GM12878 (cell line): ENCODE data around the gene NBEA. TPM values are rescaled to one million over a fixed set of nuclear protein-coding genes. Genes with fewer than 3 reads are reported as not detected.

ENCODE experiments used
- ATAC-seq: fragments of 200-7000 bp; cut with Tn5 transposase; 3 replicates; pipeline ENCODE4 v1.9.1; 2020; ENCODE audit warnings: mild to moderate bottlenecking, moderate library complexity
- BruUV-seq: library from RNA; stranded (reverse); fragments of 400-500 nt; replicated peaks from 2 replicates; lab custom pipeline; 2021; lab: Mats Ljungman, UMichigan
- CTCF ChIA-PET: fragments of 300-600 bp; sonication (Branson Sonifier 250); formaldehyde crosslinking; extraction: SDS; loops from one replicate; lab custom pipeline; 2021; ENCODE audit warnings: inconsistent platforms; lab: Yijun Ruan, JAX
- POLR2A ChIA-PET: fragments of 350-600 bp; formaldehyde crosslinking; extraction: SDS; loops from one replicate; lab custom pipeline; 2021; ENCODE audit warnings: inconsistent platforms; lab: Charles Lee
- RAD21 ChIA-PET: fragments of 300-600 bp; sonication (Branson Sonifier 250); formaldehyde crosslinking; loops from one replicate; lab custom pipeline; 2023; ENCODE audit warnings: antibody characterized with exemption; ENCODE audit not compliant: unreplicated experiment; lab: Charles Lee
- SMC1A ChIA-PET: fragments of 300-600 bp; sonication (Branson Sonifier 250); formaldehyde crosslinking; loops from one replicate; lab custom pipeline; 2023; ENCODE audit not compliant: unreplicated experiment, uncharacterized antibody; lab: Charles Lee
- DNase-seq: peaks from one replicate; pipeline ENCODE4 v3.0.0-alpha.2; 2011; ENCODE audit warnings: low read depth, low spot score
- FAIRE-seq: peaks from 3 replicates; lab custom pipeline; 2011; peaks lifted over from hg19 to GRCh38; lab: Jason Lieb, UNC
- H2AFZ ChIP-seq: 2 replicates; pipeline ENCODE4 v1.6.0; 2011; ENCODE audit warnings: low read depth, low read length, control low read depth; ENCODE audit not compliant: control insufficient read depth
- H3K27ac ChIP-seq: 2 replicates; pipeline ENCODE4 v1.5.1; 2011; ENCODE audit warnings: control low read depth; ENCODE audit not compliant: control insufficient read depth, insufficient read depth
- H3K27me3 ChIP-seq, 2 experiments: replicated peaks in 1 of 2; 2 replicates each; pipeline versions ENCODE4 v1.6.0 to v1.6.1; 2011; ENCODE audit warnings: low read length in 1 of 2; ENCODE audit not compliant: control insufficient read depth in 2 of 2, insufficient read depth in 2 of 2
- H3K36me3 ChIP-seq, 2 experiments: 2 replicates each; pipeline ENCODE4 v1.5.1; 2011; ENCODE audit warnings: low read length in 1 of 2; ENCODE audit not compliant: control insufficient read depth in 2 of 2, insufficient read depth in 2 of 2
- H3K4me1 ChIP-seq: 2 replicates; pipeline ENCODE4 v1.6.1; 2011; ENCODE audit warnings: mild to moderate bottlenecking, low read length, moderate library complexity, mixed read lengths; ENCODE audit not compliant: control insufficient read depth, insufficient read depth
- H3K4me2 ChIP-seq: 2 replicates; pipeline ENCODE4 v1.6.0; 2011; ENCODE audit warnings: control low read depth; ENCODE audit not compliant: control insufficient read depth, insufficient read depth
- H3K4me3 ChIP-seq: fragments of 200-600 bp; sonication (generic); 2 replicates; pipeline ENCODE4 v1.5.1; 2016
- H3K79me2 ChIP-seq: 2 replicates; pipeline ENCODE4 v1.6.0; 2011; ENCODE audit warnings: low read length; ENCODE audit not compliant: control insufficient read depth, insufficient read depth
- H3K9ac ChIP-seq: 2 replicates; pipeline ENCODE4 v1.8.0; 2011; ENCODE audit warnings: low read length, control low read depth, mixed read lengths; ENCODE audit not compliant: control insufficient read depth, insufficient read depth
- H3K9me3 ChIP-seq: replicated peaks from 3 replicates; pipeline ENCODE4 v1.5.1; 2011; ENCODE audit warnings: mild to moderate bottlenecking, low read length; ENCODE audit not compliant: control insufficient read depth, insufficient read depth
- H4K20me1 ChIP-seq: 2 replicates; pipeline ENCODE4 v1.6.0; 2011; ENCODE audit not compliant: control insufficient read depth, insufficient read depth
- BRCA1 ChIP-seq: IDR thresholded peaks from 2 replicates; pipeline ENCODE4 v1.6.1; 2011; ENCODE audit warnings: low read depth, low read length, improper control_type of control experiment
- CHD2 ChIP-seq: IDR thresholded peaks from 2 replicates; pipeline ENCODE4 v1.6.1; 2011; ENCODE audit warnings: low read depth, low read length, improper control_type of control experiment, borderline replicate concordance
- KDM1A ChIP-seq: fragments of 200-600 bp; sonication (generic); IDR thresholded peaks from 2 replicates; pipeline ENCODE4 v1.6.1; 2016; ENCODE audit warnings: borderline replicate concordance
- MYB ChIP-seq: fragments of 150-350 bp; IDR thresholded peaks from 2 replicates; pipeline ENCODE4 v1.6.1; 2014; ENCODE audit warnings: mild to moderate bottlenecking, low read depth, low read length, borderline replicate concordance
- NFYA ChIP-seq: IDR thresholded peaks from 2 replicates; pipeline ENCODE4 v1.6.1; 2011; ENCODE audit warnings: low read depth, mild to moderate bottlenecking, low read length, improper control_type of control experiment, borderline replicate concordance
- PAX5 ChIP-seq: IDR thresholded peaks from 2 replicates; pipeline ENCODE4 v1.6.1; 2011; ENCODE audit warnings: low read depth, low read length, borderline replicate concordance
- SIN3A ChIP-seq: IDR thresholded peaks from 2 replicates; pipeline ENCODE4 v1.6.1; 2012; ENCODE audit warnings: low read depth, low read length, improper control_type of control experiment
- SMC3 ChIP-seq: IDR thresholded peaks from 2 replicates; pipeline ENCODE4 v1.6.1; 2011; ENCODE audit warnings: low read length, improper control_type of control experiment, borderline replicate concordance
- STAT1 ChIP-seq: fragments of 450-650 bp; conservative IDR thresholded peaks from 2 replicates; pipeline ENCODE4 v1.6.1; 2014; ENCODE audit warnings: antibody characterized with exemption, mild to moderate bottlenecking
- ZNF217 ChIP-seq: fragments of 450-650 bp; IDR thresholded peaks from 2 replicates; pipeline ENCODE4 v1.6.1; 2017; ENCODE audit warnings: antibody characterized with exemption, mild to moderate bottlenecking
- WGBS: methylation state at CpG from one replicate; pipeline ENCODE4 v1.1.6; 2016; ENCODE audit warnings: low lambda C conversion rate; ENCODE audit not compliant: insufficient replicate concordance, insufficient coverage; ENCODE audit errors: missing lambda C conversion rate; 5-methylcytosine and 5-hydroxymethylcytosine counted together
- in situ Hi-C: fragments of 300-500 bp; cut with MboI; formaldehyde crosslinking; loops from 9 replicates; pipeline ENCODE4 v1.14.3; 2018; ENCODE audit warnings: mixed read lengths
- intact Hi-C: fragments of 100-400 bp; cut with micrococcal nuclease; formaldehyde crosslinking; loops from one replicate; pipeline ENCODE4 v1.14.2; 2022; ENCODE audit not compliant: unreplicated experiment
- polyA plus RNA-seq, 11 experiments: library from polyadenylated mRNA; depleted of rRNA in 4 of 11; unstranded in 6 of 11; stranded (reverse) in 5 of 11; fragments of >200 nt; fragmentation: Nextera tagmentation in 4 of 11; fragmentation: Illumina TruSeq in 1 of 11; extraction: Ambion mirVana in 4 of 11; extraction: Trizol in 1 of 11; gene quantifications; 1 replicate in 1 of 11; 2 replicates in 10 of 11; pipeline versions ENCODE4 v1.2.1 to v1.2.3, GENCODE V29; 2011 to 2016; ENCODE audit warnings: inconsistent platforms in 2 of 11, missing spikeins in 2 of 11, low read depth in 1 of 11
- total RNA-seq, 4 experiments: library from RNA; depleted of rRNA in 3 of 4; stranded (reverse); fragments of >200 nt in 3 of 4; fragmentation: Illumina TruSeq in 1 of 4; extraction: Trizol in 1 of 4; gene quantifications; 2 replicates each; pipeline versions ENCODE4 v1.2.1 to v1.2.3, GENCODE V29; 2013 to 2021
- TF ChIP-seq, protein P1 (sequence below): fragments of 450-650 bp; formaldehyde crosslinking; IDR thresholded peaks from 2 replicates; pipeline ENCODE4 v1.4.0; 2020; ENCODE audit warnings: mild to moderate bottlenecking, moderate library complexity
- TF ChIP-seq, protein P2 (sequence below): fragments of 450-650 bp; IDR thresholded peaks from 2 replicates; pipeline ENCODE4 v1.6.1; 2017; ENCODE audit warnings: mild to moderate bottlenecking, low read depth, inconsistent platforms; ENCODE audit not compliant: poor library complexity, severe bottlenecking

NBEA gene
- total and polyA plus RNA-seq, 10 of the 15 experiments (the other 5 are each of a cell fraction or from before 2014, with no cell fraction given): 0.23 to 3.6 (median 0.55) TPM

DNA sequence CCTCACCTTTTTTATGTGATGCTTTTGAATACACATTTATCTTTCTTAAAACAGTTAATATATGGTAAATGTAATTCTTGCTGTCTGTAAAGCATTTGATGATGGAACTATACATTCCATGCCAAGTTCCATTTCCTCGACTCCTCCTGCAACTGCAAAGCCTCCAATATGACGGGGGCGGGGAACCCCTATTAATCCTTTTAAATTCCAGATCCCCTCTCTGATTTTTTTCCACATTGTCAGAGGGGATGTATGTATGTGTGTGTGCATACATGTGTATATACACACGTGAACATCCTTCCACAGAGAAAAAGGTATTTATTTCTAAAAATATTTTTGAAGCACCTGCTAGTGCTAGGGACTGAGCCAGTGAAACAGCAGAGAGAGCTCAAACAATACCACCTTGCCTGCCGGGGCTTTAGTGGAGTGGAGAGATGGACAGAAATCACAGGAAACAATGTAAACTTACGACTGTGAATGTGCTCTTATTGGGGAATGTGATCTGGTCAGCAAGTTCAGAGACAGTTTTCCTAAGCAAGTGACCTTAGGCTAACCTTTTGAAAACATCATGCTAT lies 559.7 kb downstream of the NBEA start:
- Histone ChIP-seq H3K9me3 (no peaks in the 10 kb centered on the region), H3K4me2 (no peak overlapping the region), H3K36me3 (no peaks in the 10 kb centered on the region), H3K4me3 (no peak overlapping the region), H3K27ac (no peak overlapping the region), H3K79me2 (no peaks in the 10 kb centered on the region)
- FAIRE-seq (no peak), ATAC-seq (no peak)
- WGBS: 12% methylated on average over 6 of the region's 6 CpGs
- CTCF ChIA-PET: interaction anchor here (0.6 kb wide), 1 partner anchor 935 kb away, joined by 3 read pairs; no protein-coding TSS in a partner anchor
- in situ Hi-C loops: no loop called here
- no TSS peak for BruUV-seq
- intact Hi-C loops: no loop called here
- RAD21 ChIA-PET: no interaction called here
- TF ChIP-seq STAT1 (no peak), SMC3 (no peak), SIN3A (no peak)
- TF ChIP-seq, all 136 proteins: peak for 0
- ChIA-PET POLR2A (no interaction called here), SMC1A (no interaction called here)
- H3K9ac ChIP-seq: no peak overlapping the region
- no peaks in the 10 kb centered on the region for H3K4me1 ChIP-seq
- no peaks in the 10 kb centered on the region for H3K27me3 ChIP-seq
- no peaks in the 10 kb centered on the region for H4K20me1 ChIP-seq
- no peak overlapping the region for H2AFZ ChIP-seq
- no peak for DNase-seq

DNA sequence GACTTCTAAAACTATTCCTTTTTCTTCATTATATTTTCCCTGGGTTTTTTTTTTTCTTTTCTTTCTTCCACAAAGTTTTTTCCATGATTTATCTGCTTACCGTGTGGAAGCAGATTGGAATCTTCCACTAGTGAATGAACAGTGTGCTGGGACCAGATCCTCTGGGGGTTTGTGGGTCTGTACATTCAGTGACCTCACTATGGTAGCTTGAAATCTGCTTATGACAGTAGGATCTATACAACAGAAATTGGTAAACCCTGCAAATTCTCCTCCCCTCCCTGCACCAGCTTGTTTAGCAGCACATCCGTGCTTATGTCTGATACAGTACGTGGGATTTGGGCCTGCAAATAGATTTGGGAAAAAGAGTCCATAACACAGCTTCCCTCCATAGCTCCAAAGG lies 560.4 kb downstream of the NBEA start:
- intact Hi-C loops: no loop called here
- RAD21 ChIA-PET: no interaction called here
- WGBS: 0% methylated on average over 3 of the region's 3 CpGs
- H3K9ac ChIP-seq: no peak overlapping the region
- no peaks in the 10 kb centered on the region for H3K27me3 ChIP-seq
- no peaks in the 10 kb centered on the region for H3K9me3 ChIP-seq
- CTCF ChIA-PET: interaction anchor here (0.7 kb wide), 1 partner anchor 12 kb away, joined by 4 read pairs; no protein-coding TSS in a partner anchor
- ATAC-seq (no peak), DNase-seq (no peak), FAIRE-seq (no peak)
- no peaks in the 10 kb centered on the region for H4K20me1 ChIP-seq
- no peaks in the 10 kb centered on the region for H3K4me1 ChIP-seq
- POLR2A ChIA-PET: no interaction called here
- no peak overlapping the region for H3K4me3 ChIP-seq
- in situ Hi-C loops: no loop called here
- SMC1A ChIA-PET: no interaction called here
- no TSS peak for BruUV-seq
- H3K79me2 ChIP-seq: no peaks in the 10 kb centered on the region
- H3K27ac ChIP-seq: no peak overlapping the region
- H3K36me3 ChIP-seq: no peaks in the 10 kb centered on the region
- no peak overlapping the region for H3K4me2 ChIP-seq
- no peak overlapping the region for H2AFZ ChIP-seq
- no peak for TF ChIP-seq NFYA
- no peak for TF ChIP-seq CHD2
- TF ChIP-seq KDM1A: no peak
- no peak for TF ChIP-seq PAX5
- TF ChIP-seq BRCA1: no peak
- TF ChIP-seq, protein P1, sequence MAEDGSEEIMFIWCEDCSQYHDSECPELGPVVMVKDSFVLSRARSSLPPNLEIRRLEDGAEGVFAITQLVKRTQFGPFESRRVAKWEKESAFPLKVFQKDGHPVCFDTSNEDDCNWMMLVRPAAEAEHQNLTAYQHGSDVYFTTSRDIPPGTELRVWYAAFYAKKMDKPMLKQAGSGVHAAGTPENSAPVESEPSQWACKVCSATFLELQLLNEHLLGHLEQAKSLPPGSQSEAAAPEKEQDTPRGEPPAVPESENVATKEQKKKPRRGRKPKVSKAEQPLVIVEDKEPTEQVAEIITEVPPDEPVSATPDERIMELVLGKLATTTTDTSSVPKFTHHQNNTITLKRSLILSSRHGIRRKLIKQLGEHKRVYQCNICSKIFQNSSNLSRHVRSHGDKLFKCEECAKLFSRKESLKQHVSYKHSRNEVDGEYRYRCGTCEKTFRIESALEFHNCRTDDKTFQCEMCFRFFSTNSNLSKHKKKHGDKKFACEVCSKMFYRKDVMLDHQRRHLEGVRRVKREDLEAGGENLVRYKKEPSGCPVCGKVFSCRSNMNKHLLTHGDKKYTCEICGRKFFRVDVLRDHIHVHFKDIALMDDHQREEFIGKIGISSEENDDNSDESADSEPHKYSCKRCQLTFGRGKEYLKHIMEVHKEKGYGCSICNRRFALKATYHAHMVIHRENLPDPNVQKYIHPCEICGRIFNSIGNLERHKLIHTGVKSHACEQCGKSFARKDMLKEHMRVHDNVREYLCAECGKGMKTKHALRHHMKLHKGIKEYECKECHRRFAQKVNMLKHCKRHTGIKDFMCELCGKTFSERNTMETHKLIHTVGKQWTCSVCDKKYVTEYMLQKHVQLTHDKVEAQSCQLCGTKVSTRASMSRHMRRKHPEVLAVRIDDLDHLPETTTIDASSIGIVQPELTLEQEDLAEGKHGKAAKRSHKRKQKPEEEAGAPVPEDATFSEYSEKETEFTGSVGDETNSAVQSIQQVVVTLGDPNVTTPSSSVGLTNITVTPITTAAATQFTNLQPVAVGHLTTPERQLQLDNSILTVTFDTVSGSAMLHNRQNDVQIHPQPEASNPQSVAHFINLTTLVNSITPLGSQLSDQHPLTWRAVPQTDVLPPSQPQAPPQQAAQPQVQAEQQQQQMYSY: no peak
- TF ChIP-seq ZNF217: no peak
- TF ChIP-seq MYB: no peak
- TF ChIP-seq, protein P2, sequence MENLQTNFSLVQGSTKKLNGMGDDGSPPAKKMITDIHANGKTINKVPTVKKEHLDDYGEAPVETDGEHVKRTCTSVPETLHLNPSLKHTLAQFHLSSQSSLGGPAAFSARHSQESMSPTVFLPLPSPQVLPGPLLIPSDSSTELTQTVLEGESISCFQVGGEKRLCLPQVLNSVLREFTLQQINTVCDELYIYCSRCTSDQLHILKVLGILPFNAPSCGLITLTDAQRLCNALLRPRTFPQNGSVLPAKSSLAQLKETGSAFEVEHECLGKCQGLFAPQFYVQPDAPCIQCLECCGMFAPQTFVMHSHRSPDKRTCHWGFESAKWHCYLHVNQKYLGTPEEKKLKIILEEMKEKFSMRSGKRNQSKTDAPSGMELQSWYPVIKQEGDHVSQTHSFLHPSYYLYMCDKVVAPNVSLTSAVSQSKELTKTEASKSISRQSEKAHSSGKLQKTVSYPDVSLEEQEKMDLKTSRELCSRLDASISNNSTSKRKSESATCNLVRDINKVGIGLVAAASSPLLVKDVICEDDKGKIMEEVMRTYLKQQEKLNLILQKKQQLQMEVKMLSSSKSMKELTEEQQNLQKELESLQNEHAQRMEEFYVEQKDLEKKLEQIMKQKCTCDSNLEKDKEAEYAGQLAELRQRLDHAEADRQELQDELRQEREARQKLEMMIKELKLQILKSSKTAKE: no peak
